Nephron (organoid): ENCODE data around the gene TENM4.

Source experiments
- H3K27ac Mint-ChIP-seq, 3 experiments: 2 replicates each; pipeline ENCODE4 v1.8.0; 2020; ENCODE audit warnings: mixed read lengths in 3 of 3, mild to moderate bottlenecking in 2 of 3, moderate library complexity in 1 of 3
- H3K27me3 Mint-ChIP-seq: 2 replicates; pipeline ENCODE4 v1.8.0; 2021; ENCODE audit warnings: low read depth, mild to moderate bottlenecking, moderate library complexity, mixed read lengths
- H3K36me3 Mint-ChIP-seq: 2 replicates; pipeline ENCODE4 v1.8.0; 2020; ENCODE audit warnings: low read depth, mixed read lengths
- H3K4me1 Mint-ChIP-seq: 2 replicates; pipeline ENCODE4 v1.8.0; 2020; ENCODE audit warnings: mixed read lengths
- H3K4me3 Mint-ChIP-seq, 3 experiments: 2 replicates each; pipeline ENCODE4 v1.8.0; 2020; ENCODE audit warnings: mild to moderate bottlenecking in 3 of 3, mixed read lengths in 3 of 3, moderate library complexity in 2 of 3
- H3K9me3 Mint-ChIP-seq: 2 replicates; pipeline ENCODE4 v1.8.0; 2020; ENCODE audit warnings: mixed read lengths
- CTCF ChIP-seq, 3 experiments: fragments of 200-600 bp; sonication (generic); IDR thresholded peaks; one replicate each; pipeline ENCODE4 v1.5.0; 2021; ENCODE audit warnings: antibody characterized with exemption in 3 of 3; ENCODE audit not compliant: unreplicated experiment in 3 of 3

Gene TENM4

GRCh38 chr11:79314906-79315689 lies 125.7 kb downstream of the TENM4 start:
- Mint-ChIP-seq H3K27ac (no peak overlapping the region), H3K4me3 (no peak overlapping the region), H3K4me1 (peaks cover 23% of the 10 kb centered on the region), H3K9me3 (no peaks in the 10 kb centered on the region), H3K27me3 (no peaks in the 10 kb centered on the region), H3K36me3 (no peaks in the 10 kb centered on the region)
- TF ChIP-seq CTCF (IDR thresholded peaks at IDR 0.05; ENCODE audit: unreplicated experiment in 3 of 3) = no peak

- H3K9me3 Mint-ChIP-seq = no peaks in the 10 kb centered on the region
- H3K27me3 Mint-ChIP-seq = no peaks in the 10 kb centered on the region
- no peaks in the 10 kb centered on the region for H3K36me3 Mint-ChIP-seq
- H3K4me1 Mint-ChIP-seq = peaks cover 37% of the 10 kb centered on the region
- peak overlapping the region in 2 of 3 experiments; percentile 25 to 58 for H3K27ac Mint-ChIP-seq
- H3K4me3 Mint-ChIP-seq = no peak overlapping the region
- no peak for TF ChIP-seq CTCF (IDR thresholded peaks at IDR 0.05; ENCODE audit: unreplicated experiment in 3 of 3)
These were observed 127.3 kb downstream of the TENM4 start for GRCh38 chr11:79313530-79313913.

DNA sequence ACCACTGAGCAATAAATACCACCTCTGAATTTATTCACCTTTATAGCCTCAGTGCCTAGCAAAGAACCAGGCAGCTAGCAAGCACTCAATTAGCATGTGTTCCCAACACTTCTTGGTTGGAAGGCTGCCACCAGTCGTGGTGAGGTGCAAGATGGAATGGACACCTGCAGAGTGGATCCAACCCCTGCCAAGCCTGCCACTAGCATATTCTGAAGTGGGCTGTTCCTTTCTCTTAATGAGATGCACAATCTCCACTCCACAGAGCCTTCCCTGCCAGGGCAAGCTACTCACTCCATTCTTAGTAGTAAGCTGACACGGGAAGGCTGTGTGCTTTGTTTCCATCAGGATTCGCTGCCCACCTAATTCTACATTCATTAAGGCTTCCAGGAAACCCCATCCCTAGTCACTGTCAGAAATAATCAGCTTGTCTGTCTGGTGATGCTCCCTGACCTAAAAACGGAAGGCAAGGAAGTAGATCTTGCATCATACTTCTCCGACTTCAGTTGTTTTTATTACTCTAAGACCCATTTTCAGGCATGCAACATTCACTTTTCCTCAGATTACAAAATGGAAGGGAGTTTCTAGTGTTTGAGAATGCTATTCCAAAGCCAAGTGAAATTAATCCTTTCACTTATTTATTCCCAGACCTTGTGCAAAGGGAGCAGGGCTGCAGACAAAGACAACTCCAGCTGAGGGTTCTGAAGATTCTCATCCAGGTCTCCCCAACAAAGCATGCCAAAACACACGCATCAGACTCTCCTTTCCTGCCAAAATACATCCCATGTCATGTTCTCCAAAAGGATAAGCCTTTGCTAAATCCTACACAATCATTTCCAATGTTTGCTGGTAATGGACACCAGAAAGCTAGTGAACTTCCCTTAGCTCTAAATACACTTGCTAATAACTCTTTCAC lies 128.0 kb downstream of the TENM4 start:
- Mint-ChIP-seq H3K4me3 (no peak overlapping the region), H3K36me3 (no peaks in the 10 kb centered on the region), H3K27me3 (no peaks in the 10 kb centered on the region), H3K27ac (peak overlapping the region in 2 of 3 experiments; percentile 58 to 65), H3K9me3 (no peaks in the 10 kb centered on the region), H3K4me1 (peaks cover 37% of the 10 kb centered on the region)
- TF ChIP-seq CTCF (IDR thresholded peaks at IDR 0.05; ENCODE audit: unreplicated experiment in 3 of 3) = no peak

- no peaks in the 10 kb centered on the region for H3K9me3 Mint-ChIP-seq
- no peaks in the 10 kb centered on the region for H3K27me3 Mint-ChIP-seq
- H3K4me3 Mint-ChIP-seq = no peak overlapping the region
- H3K4me1 Mint-ChIP-seq = peaks cover 38% of the 10 kb centered on the region
- peaks cover 5% of the 10 kb centered on the region for H3K36me3 Mint-ChIP-seq
- H3K27ac Mint-ChIP-seq = no peak overlapping the region
- no peak for TF ChIP-seq CTCF (IDR thresholded peaks at IDR 0.05; ENCODE audit: unreplicated experiment in 3 of 3)
These were observed 129.4 kb downstream of the TENM4 start for GRCh38 chr11:79311461-79311860.

DNA sequence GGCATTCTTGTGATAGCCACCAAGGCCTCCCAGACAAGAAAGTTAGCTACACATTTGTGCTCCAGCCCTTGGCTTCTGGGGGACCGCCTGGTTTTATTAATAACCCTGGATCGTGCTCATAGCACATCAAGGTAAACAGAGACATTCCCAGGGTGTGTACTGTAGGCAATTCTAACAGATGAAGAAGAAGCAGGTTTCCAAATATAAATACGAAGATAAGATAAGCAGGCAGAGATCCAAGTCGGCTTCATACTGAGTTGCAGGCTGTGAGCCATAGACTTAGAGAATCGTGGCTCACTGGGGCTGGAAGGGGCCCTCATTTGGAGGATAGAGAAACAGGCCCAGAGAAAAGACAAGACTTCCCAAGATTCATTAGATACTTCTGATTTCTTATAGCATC lies 131.4 kb downstream of the TENM4 start:
- Mint-ChIP-seq H3K9me3 (no peaks in the 10 kb centered on the region), H3K27ac (no peak overlapping the region), H3K4me3 (no peak overlapping the region), H3K27me3 (no peaks in the 10 kb centered on the region), H3K4me1 (peaks cover 44% of the 10 kb centered on the region), H3K36me3 (peaks cover 7% of the 10 kb centered on the region)
- no peak for TF ChIP-seq CTCF (IDR thresholded peaks at IDR 0.05; ENCODE audit: unreplicated experiment in 3 of 3)
